ENCODE results near the gene DOCK11.

GRCh38 chrX:118665204-118665603 is 169.6 kb downstream of the DOCK11 start:
- TF ChIP-seq, protein P1, sequence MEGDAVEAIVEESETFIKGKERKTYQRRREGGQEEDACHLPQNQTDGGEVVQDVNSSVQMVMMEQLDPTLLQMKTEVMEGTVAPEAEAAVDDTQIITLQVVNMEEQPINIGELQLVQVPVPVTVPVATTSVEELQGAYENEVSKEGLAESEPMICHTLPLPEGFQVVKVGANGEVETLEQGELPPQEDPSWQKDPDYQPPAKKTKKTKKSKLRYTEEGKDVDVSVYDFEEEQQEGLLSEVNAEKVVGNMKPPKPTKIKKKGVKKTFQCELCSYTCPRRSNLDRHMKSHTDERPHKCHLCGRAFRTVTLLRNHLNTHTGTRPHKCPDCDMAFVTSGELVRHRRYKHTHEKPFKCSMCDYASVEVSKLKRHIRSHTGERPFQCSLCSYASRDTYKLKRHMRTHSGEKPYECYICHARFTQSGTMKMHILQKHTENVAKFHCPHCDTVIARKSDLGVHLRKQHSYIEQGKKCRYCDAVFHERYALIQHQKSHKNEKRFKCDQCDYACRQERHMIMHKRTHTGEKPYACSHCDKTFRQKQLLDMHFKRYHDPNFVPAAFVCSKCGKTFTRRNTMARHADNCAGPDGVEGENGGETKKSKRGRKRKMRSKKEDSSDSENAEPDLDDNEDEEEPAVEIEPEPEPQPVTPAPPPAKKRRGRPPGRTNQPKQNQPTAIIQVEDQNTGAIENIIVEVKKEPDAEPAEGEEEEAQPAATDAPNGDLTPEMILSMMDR (conservative IDR thresholded peaks at IDR 0.05; ENCODE audit: low read depth, low read length) = no peak
- no peak for TF ChIP-seq EZH2 (IDR thresholded peaks at IDR 0.05; ENCODE audit: borderline replicate concordance, low read depth, low read length, poor library complexity, severe bottlenecking)
